OCI-LY3 (cell line): ENCODE measurements around the gene UBE2S.

Source experiments
- H2AFZ ChIP-seq: fragments of 200-600, 300-600 bp; shearing (Covaris generic); 2 replicates; pipeline ENCODE4 v1.6.0; 2014; ENCODE audit warnings: antibody characterized with exemption, low read depth, low read length
- H3K27ac ChIP-seq: fragments of 200-600, 300-600 bp; sonication (generic); 2 replicates; pipeline ENCODE4 v1.5.1; 2014; ENCODE audit warnings: mild to moderate bottlenecking, low read length, moderate library complexity, mixed read lengths
- H3K27me3 ChIP-seq: fragments of 200-600, 300-600 bp; sonication (generic); 2 replicates; pipeline ENCODE4 v1.6.1; 2014; ENCODE audit warnings: low read depth, low read length, mixed read lengths
- H3K36me3 ChIP-seq: fragments of 200-600, 300-600 bp; sonication (generic); replicated peaks from 2 replicates; pipeline ENCODE3; 2014; ENCODE audit warnings: low read depth, low read length, mixed read lengths
- H3K4me1 ChIP-seq: fragments of 300-600, 200-600 bp; sonication (generic); 2 replicates; pipeline ENCODE4 v1.6.1; 2014; ENCODE audit warnings: low read length, mixed read lengths
- H3K4me2 ChIP-seq: fragments of 200-600, 300-600 bp; sonication (generic); 2 replicates; pipeline ENCODE4 v1.6.1; 2014; ENCODE audit warnings: low read length, mixed read lengths
- H3K4me3 ChIP-seq: fragments of 300-600, 200-600 bp; sonication (generic); 2 replicates; pipeline ENCODE4 v1.5.1; 2014; ENCODE audit warnings: antibody characterized with exemption, mild to moderate bottlenecking, low read length, moderate library complexity
- H3K79me2 ChIP-seq: fragments of 300-600, 200-600 bp; shearing (Covaris generic); 2 replicates; pipeline ENCODE4 v1.6.1; 2014; ENCODE audit warnings: mild to moderate bottlenecking, low read length, mixed read lengths
- H3K9ac ChIP-seq: fragments of 300-600, 200-600 bp; shearing (Covaris generic); 2 replicates; pipeline ENCODE4 v1.6.0; 2014; ENCODE audit warnings: mild to moderate bottlenecking, low read length, moderate library complexity
- H3K9me3 ChIP-seq: fragments of 200-600, 300-600 bp; shearing (Covaris generic); 2 replicates; pipeline ENCODE4 v1.6.1; 2014; ENCODE audit warnings: low read length, mixed read lengths; ENCODE audit not compliant: insufficient read depth
- H4K20me1 ChIP-seq: fragments of 200-600, 300-600 bp; sonication (generic); 2 replicates; pipeline ENCODE4 v1.6.1; 2016; ENCODE audit warnings: low read length, mixed read lengths; ENCODE audit not compliant: insufficient read depth
- CTCF ChIP-seq: fragments of 200-600, 300-600 bp; sonication (generic); IDR thresholded peaks from 2 replicates; pipeline ENCODE4 v1.5.1; 2014; ENCODE audit warnings: antibody characterized with exemption, low read length, low read depth
- EZH2phosphoT487 ChIP-seq: fragments of 200-600 bp; shearing (Covaris generic); IDR thresholded peaks from 2 replicates; pipeline ENCODE4 v1.6.1; 2018; ENCODE audit warnings: antibody characterized with exemption, mixed run types, low read depth

UBE2S gene

DNA sequence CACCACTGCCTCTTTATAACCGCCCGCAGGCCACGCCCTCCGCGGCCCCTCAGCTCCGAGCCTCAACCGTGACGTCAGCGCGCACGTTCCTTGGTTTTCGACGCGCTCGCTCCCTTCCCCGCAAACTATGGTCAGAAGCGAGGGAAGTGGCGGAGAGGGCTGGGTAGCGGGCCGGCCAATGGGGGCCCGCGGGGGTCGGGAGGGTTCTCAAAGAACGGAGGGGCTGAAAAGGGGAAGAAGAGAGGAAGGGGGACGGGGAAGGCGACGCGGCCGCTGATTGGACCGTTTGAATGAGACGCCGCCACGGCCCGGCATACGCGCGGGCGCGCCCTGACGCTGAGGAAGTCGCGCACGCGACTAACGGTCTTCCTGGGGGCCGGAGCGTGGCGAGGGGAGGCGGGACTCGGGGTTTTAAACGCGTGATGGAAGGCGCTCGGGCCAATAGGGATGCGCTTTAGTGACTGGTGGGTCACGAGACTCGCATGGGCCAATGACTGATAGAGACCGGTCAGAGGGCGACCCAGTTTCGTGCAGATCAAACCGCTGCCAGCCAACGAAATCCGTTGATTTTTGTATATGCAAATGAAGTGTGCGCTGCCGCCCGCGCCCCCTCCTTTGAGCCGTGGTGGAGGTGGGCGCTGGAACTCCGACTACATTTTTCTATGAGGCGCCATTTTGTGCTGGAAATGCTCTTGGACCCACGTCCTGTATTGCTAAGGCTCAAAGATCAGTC lies 378 bp upstream of the UBE2S start:
- peaks cover 39% of the 10 kb centered on the region for H3K36me3 ChIP-seq
- peaks cover 40% of the 10 kb centered on the region for H3K79me2 ChIP-seq
- peaks cover 3% of the 10 kb centered on the region for H3K9me3 ChIP-seq
- H3K4me1 ChIP-seq: peaks cover 19% of the 10 kb centered on the region
- peak overlapping the region; percentile 87 for H3K27ac ChIP-seq
- peaks cover 31% of the 10 kb centered on the region for H4K20me1 ChIP-seq
- peak overlapping the region; percentile 83; the same call in 1 of the 2 replicates for H2AFZ ChIP-seq
- no peak for TF ChIP-seq EZH2phosphoT487
- H3K4me2 ChIP-seq: peak overlapping the region; percentile 85
- H3K9ac ChIP-seq: peak overlapping the region; percentile 97
- H3K4me3 ChIP-seq: peak overlapping the region; percentile 86
- H3K27me3 ChIP-seq: no peaks in the 10 kb centered on the region

DNA sequence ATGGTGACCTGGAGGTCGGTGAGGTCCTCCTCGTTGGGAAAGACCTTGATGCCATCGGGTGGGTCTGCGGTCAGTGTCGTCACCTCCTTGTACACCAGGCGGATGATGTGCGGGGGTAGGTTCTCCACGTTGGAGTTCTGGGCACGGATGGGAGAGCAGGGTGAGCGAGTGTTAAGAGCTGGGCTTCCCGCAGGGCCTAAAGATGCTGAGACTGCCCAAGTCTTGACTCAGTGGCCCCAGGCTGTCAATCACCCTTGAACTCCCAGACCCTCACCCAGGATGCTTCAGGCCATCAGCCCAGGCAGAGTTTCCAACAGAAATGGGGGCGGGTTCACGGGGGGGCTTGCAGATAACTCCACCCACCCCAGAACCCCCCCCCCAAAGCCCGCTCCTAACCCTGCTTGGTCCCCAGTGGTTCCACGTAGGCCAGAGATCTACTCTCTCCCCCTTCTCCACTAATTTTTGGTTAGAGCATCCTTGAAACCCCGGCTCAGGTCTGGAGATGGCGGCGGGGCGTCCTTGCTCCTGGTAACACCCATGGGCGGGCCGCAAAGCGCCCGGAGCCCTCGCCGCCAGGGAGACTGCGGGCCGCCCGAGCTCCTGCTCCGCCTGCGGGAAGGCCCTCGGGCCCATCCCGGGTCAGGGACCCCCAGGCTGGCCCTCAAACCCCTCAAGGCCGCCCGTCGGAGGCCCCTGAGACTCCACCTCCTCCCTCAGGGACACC lies 600 bp downstream of the UBE2S start:
- Histone ChIP-seq H3K4me1 (peaks cover 19% of the 10 kb centered on the region), H2AFZ (no peak overlapping the region), H3K27me3 (no peaks in the 10 kb centered on the region), H3K4me3 (peak overlapping the region; percentile 86), H3K79me2 (peaks cover 47% of the 10 kb centered on the region), H3K9ac (peak overlapping the region; percentile 97), H3K36me3 (peaks cover 49% of the 10 kb centered on the region), H4K20me1 (peaks cover 41% of the 10 kb centered on the region), H3K9me3 (peaks cover 3% of the 10 kb centered on the region), H3K4me2 (peak overlapping the region; percentile 86), H3K27ac (peak overlapping the region; percentile 87)
- no peak for TF ChIP-seq CTCF
- TF ChIP-seq EZH2phosphoT487: no peak

DNA sequence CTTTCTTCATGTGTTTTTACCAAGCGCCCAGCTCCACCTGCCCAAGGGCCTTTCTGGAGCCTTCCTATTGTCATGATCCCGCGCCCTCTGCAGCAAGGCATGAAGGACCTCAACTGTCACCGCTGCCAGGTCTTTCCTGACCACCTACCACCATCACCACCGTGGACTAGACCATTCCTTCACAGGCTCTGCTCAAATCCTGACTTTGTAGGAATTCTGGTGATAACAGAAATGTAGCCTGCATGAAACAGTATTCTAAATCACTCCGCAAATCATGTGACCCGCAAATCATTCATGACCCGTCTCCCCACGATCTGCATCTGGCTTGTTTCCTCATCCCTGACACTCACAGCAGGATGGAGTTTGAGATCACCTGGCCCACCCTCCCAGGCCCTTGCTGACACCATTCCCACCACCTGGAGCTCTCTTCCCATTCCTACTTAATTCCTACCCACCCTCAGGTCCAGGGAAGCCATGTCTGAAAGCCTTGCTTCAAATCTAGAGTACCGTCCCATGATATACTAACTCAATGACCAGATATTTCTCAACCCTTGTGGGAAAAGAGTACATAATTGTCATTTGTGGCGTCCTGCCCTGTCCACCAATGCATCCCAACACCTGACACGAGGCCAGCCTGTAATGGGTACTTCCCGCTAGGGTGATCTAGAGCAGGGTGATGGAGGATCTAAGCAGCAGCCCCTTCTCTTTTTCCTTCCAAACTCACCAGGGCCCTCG lies 1.3 kb downstream of the UBE2S start:
- peaks cover 53% of the 10 kb centered on the region for H3K36me3 ChIP-seq
- H3K4me3 ChIP-seq: peak overlapping the region; percentile 86
- H3K4me1 ChIP-seq: peaks cover 19% of the 10 kb centered on the region
- H3K4me2 ChIP-seq: peak overlapping the region; percentile 86
- peak overlapping the region; percentile 87 for H3K27ac ChIP-seq
- H4K20me1 ChIP-seq: peaks cover 47% of the 10 kb centered on the region
- H2AFZ ChIP-seq: no peak overlapping the region
- H3K79me2 ChIP-seq: peaks cover 47% of the 10 kb centered on the region
- no peaks in the 10 kb centered on the region for H3K27me3 ChIP-seq
- TF ChIP-seq EZH2phosphoT487 (no peak), CTCF (no peak)
- peak overlapping the region; percentile 97 for H3K9ac ChIP-seq
- peaks cover 3% of the 10 kb centered on the region for H3K9me3 ChIP-seq

- TF ChIP-seq CTCF (no peak), EZH2phosphoT487 (no peak)
- H2AFZ ChIP-seq: no peak overlapping the region
- peaks cover 19% of the 10 kb centered on the region for H3K4me1 ChIP-seq
- peak overlapping the region; percentile 86 for H3K4me2 ChIP-seq
- peaks cover 3% of the 10 kb centered on the region for H3K9me3 ChIP-seq
- peaks cover 58% of the 10 kb centered on the region for H3K36me3 ChIP-seq
- peak overlapping the region; percentile 86 for H3K4me3 ChIP-seq
- no peak overlapping the region for H3K27ac ChIP-seq
- no peak overlapping the region for H3K9ac ChIP-seq
- peaks cover 51% of the 10 kb centered on the region for H4K20me1 ChIP-seq
- H3K79me2 ChIP-seq: peaks cover 47% of the 10 kb centered on the region
- no peaks in the 10 kb centered on the region for H3K27me3 ChIP-seq
Measured at GRCh38 chr19:55405638-55406037, 1.9 kb downstream of the UBE2S start.
